GM19455 (cell line): ENCODE measurements around the gene PDE4D.
"Not testable (repeated sequence)": the region's sequence is repeated elsewhere in the genome, so short reads cannot be mapped to it uniquely, and the experiment has no call there.

Experiments used
- ATAC-seq: cut with Tn5 transposase; IDR thresholded peaks from one replicate; pipeline ENCODE4 v1.9.1; 2021; ENCODE audit not compliant: unreplicated experiment

PDE4D gene

DNA sequence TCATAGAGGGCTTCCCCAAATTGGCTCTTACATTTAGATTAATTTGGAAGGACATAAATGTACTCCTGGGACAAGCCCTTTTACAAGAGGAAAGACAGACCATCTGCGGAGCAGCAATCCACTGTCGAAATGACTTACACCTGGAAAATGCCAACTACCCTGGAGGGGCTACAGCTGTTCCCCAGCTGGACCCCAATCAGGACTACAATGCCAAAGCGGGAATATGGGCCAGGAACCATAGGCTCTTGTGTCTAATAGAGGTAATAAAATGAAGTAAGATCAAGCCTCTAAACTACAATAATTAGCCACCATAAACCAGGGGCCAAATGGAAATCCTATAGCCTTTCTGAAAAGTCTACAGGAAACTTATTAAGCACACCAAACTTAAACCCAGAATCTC, 581.3 kb downstream of the PDE4D start:
- no peak for ATAC-seq

- ATAC-seq = not testable (repeated sequence)
Observed at GRCh38 chr5:59308685-59309084, 584.8 kb downstream of the PDE4D start.

GRCh38 chr5:59303289-59303716, 590.2 kb downstream of the PDE4D start:
- ATAC-seq = not testable (repeated sequence)

GRCh38 chr5:59302509-59302908, 591.0 kb downstream of the PDE4D start:
- ATAC-seq = not testable (repeated sequence)

GRCh38 chr5:59301727-59302126, 591.8 kb downstream of the PDE4D start:
- ATAC-seq = no peak

- no peak for ATAC-seq
Observed at GRCh38 chr5:59300930-59301329, 592.6 kb downstream of the PDE4D start.

DNA sequence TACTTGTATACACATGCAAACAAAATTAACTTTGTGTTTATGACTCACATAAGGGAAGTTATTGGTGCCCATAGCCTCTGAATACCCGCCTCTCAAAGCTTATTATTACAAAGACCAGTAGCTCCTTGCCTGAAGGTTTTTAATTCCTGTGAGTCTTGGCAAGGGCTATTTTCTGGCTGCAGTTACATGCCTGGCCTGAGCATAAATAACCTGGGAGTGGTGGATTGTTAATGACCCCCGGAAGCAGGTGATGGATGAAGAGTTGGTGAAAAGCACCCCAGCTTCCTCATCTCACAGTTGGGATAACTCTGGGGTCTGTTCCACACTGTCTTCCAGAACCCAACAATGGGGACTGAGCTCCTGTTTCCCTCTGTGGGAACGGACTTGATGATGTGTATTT, 594.5 kb downstream of the PDE4D start:
- ATAC-seq = no peak

GRCh38 chr5:59296317-59297264, 596.9 kb downstream of the PDE4D start:
- no peak for ATAC-seq

DNA sequence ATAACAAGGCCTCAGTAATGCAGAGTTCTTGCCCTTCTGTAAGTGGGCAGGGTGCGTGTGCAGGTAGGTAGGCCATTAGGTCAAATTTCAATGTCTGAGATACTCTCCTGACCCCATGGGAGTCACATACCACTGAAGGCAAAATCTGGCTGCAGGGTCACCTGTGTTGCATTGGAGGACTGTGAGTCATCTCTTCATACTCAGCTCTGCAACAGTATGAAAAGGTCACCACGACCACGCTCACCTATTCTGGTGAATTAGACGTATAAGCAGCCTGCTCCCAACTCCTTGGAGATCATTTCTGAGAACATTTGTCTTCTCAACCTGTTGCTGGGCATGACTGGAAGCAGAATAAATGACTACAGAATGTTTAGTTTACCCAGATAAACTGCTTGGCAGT, 599.8 kb downstream of the PDE4D start:
- ATAC-seq = no peak

DNA sequence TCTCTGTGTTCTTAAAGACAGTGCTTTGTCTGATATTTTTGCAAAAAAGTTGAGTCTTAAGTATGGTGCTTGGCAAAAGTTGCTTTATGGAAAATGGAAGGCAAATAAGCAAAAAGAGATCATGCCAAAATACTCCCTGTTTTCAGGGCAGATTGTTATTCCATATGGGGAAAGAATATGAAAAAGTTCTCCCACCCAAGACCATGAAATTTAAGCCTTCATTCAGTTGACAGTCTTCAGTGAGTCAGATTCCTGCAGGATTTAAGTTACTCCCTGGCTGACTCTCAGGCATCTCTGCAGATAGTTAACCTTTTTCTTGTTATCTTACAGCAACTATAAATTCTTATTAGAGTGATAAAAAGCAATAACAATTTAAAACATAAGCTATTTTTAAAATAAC, 601.6 kb downstream of the PDE4D start:
- no peak for ATAC-seq

GRCh38 chr5:59287884-59288283, 605.6 kb downstream of the PDE4D start:
- no peak for ATAC-seq

GRCh38 chr5:59287361-59287760, 606.2 kb downstream of the PDE4D start:
- no peak for ATAC-seq

DNA sequence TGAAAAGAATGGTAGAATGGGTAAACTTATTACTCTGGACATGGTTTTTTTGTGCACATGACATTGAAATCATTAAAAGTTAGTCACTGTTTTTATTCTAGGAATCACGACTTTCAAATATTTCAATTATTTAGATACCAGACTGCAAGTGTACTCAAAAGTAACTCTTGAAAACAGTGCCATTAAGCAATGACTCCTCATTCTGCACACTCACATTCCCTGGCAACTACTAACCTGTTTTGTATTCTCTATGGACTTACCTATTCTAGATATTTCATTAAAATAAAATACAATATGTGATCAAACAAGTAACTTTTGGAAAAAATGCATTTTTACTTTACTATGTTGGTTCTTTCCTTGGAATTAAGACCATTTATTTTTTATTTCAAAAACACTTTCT, 607.0 kb downstream of the PDE4D start:
- no peak for ATAC-seq

DNA sequence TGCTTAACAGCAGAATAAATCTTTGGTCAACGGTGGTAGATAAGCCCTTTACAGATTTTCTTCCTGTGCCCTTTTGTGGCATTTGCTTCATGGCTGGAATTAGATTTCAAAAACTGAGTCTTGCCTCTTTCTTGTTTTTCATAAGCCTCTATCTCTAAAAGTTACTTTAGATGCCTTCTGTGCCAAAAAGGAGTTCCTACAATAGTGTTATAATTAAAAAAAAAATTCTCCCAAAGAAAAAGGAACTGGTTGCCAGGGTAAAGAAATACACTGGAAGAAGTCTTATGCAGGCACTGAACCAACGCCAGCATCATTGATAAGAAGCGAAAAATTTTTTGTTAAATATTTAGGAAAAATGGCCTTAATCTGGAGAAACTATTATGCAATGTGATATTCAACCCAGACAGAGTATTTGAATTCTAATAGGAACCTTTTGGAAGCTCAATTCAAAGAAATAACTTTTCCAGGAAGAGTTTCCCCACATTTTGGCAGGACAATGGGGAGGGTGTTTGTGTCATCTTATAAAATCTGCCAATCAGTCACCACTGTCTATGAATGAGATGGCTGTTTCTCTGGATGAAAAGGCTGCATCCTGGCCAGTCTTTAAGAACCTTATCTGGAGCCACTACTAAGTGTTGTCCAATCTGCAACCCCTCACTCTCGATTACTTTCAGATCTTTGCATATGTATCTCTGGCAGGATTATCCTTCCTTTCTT, 608.1 kb downstream of the PDE4D start:
- ATAC-seq = no peak

- ATAC-seq = no peak
Observed at GRCh38 chr5:59282726-59283125, 610.8 kb downstream of the PDE4D start.

DNA sequence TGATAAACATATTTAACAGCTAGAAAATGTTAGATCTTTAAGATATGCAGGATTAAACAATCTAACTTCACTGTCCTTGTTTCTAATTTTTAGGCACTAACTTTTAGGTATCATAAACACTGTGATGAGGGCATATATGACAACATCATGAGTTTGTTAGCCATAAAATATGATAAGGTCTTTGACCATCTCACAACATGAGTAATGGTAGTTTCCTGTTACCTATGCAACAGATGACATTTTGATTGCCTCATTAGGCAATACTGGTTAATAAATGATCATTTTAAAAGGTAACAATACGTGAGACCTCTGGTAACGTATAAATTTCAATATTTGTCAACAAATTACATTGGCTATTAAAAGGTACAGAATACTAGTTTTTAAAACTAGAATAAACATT, 613.5 kb downstream of the PDE4D start:
- no peak for ATAC-seq

- ATAC-seq = no peak
Observed at GRCh38 chr5:59276917-59277372, 616.6 kb downstream of the PDE4D start.

- ATAC-seq = no peak
Observed at GRCh38 chr5:59276325-59276675, 617.2 kb downstream of the PDE4D start.

DNA sequence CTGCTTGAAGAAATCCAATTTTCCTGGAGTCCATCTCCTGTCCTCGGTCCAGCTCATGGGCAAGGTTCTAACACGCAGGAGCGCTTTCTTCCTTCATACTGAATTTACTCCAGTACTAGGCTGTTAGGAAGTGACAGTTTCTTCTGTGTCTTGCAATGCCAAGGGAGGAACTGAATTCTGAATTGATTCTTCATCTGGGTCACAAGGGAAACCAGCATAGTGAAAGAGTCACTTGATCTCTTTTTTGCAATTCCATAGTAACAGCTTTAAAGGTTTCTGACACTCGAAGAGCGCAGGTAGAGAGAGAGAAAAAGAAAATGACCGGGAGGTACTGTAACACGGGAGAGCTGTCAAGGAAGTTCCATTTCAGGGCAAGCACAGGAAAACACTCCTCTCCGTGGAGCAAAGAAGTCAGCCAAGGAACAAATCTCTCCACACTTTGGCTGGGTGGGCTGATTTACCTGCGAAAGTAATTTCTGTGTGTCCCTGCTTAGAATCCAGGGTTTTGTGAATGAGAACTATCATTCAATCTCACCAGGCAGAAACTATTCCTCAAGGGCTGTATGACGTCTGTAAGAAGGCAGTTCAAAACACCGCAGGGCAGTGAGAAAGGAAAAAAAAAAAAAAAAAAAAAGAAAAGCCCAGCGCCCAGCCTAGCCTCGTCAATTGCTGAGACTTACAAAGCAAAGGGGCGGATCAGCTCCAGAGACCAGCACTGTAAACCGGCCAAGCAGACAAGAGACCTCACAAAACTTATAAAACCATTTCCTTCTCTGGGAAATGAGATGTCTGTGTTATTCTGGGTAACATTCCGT, 617.8 kb downstream of the PDE4D start:
- no peak for ATAC-seq

- no peak for ATAC-seq
Observed at GRCh38 chr5:59275170-59275509, 618.4 kb downstream of the PDE4D start.

GRCh38 chr5:59274106-59274636, 619.4 kb downstream of the PDE4D start:
- no peak for ATAC-seq
